ENCODE data around the gene KLHL29. TPM values are rescaled to one million over a fixed set of nuclear protein-coding genes. Genes with fewer than 3 reads are reported as not detected.

Gene KLHL29
- total and polyA plus RNA-seq, 2 experiments from 2014 or later, result 1.9 to 6.4 TPM

DNA sequence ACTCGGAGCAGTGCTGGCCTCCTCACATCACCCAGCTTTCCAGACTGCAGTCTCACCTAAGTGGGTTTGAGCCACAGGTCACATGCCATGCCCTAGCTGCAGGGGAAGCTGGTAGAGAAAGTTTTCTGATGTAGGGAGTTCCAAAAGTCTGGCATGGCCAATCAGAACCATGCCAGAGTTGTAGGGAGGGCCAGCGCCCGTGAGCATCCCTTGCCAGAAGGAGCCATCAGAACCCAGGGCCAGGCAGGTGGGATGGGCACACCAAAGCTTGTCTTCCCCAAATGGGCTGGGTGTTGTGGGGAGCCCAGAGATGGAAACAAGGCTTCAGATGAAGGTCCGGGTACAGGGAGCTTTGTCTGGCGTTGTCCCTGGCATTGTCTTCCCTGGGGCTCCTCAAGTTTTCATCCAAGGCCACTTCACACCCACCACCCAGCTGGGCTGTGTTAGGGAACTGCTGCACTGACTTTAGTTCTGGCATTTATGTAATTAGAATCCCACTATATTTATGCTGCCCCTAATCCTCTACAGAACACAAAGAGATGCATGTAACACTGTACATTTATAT lies 247.9 kb downstream of the KLHL29 start:
- TF ChIP-seq EZH2 (IDR thresholded peaks at IDR 0.05; ENCODE audit: insufficient read depth, poor library complexity, severe bottlenecking) (no peak), EZH2phosphoT487 (IDR thresholded peaks at IDR 0.05; ENCODE audit: insufficient read depth, low read depth) (no peak)
- Histone ChIP-seq H3K9me3 (ENCODE audit: low read depth) (no peaks in the 10 kb centered on the region), H3F3A (ENCODE audit: insufficient read depth) (no peaks in the 10 kb centered on the region), H2AFZ (no peak overlapping the region), H3K4me1 (ENCODE audit: insufficient read depth) (peaks cover 10% of the 10 kb centered on the region), H4K20me1 (ENCODE audit: insufficient read depth) (no peaks in the 10 kb centered on the region), H3K27ac (no peak overlapping the region), H3K27me3 (replicated peaks; ENCODE audit: insufficient read depth) (no peaks in the 10 kb centered on the region), H3K4me3 (no peak overlapping the region), H3K9me2 (ENCODE audit: insufficient read depth) (no peaks in the 10 kb centered on the region), H3K79me2 (ENCODE audit: insufficient read depth) (no peaks in the 10 kb centered on the region), H3K4me2 (ENCODE audit: unreplicated experiment) (no peak overlapping the region), H3K9ac (no peak overlapping the region), H3K36me3 (ENCODE audit: low read depth) (no peaks in the 10 kb centered on the region)
- WGBS, 2 experiments (ENCODE audit: low coverage in 1 of 2, low lambda C conversion rate in 2 of 2, missing lambda C conversion rate in 2 of 2), result 94% methylated on average over 5 of the region's 5 CpGs
- DNase-seq, result no peak
- in situ Hi-C loops (cut with MboI), result no loop called here

DNA sequence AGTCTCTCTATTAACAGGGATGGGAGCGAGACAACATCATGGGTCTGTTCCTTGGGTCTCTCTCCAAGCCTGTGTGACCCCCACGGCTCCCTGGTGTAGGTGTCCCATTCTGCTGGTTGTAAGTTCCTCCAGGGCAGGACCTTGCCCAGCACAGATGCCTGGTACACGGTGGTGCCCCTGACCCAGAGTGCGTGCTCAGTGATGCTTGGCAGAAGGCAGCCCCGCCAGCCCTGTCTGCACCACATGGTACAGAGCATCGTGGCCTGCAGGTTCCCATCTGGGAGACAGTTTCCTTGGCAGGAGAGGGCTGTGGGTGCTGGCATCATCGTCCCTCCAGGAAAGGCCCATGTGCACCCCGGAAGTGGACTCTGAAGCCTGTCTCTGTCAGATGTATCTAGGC lies 249.0 kb downstream of the KLHL29 start:
- H4K20me1 ChIP-seq (ENCODE audit: insufficient read depth), result no peaks in the 10 kb centered on the region
- no peak overlapping the region for H3K4me3 ChIP-seq
- H3K4me2 ChIP-seq (ENCODE audit: unreplicated experiment), result no peak overlapping the region
- no peak overlapping the region for H3K9ac ChIP-seq
- H3K79me2 ChIP-seq (ENCODE audit: insufficient read depth), result no peaks in the 10 kb centered on the region
- no peaks in the 10 kb centered on the region for H3F3A ChIP-seq (ENCODE audit: insufficient read depth)
- no peak overlapping the region for H3K27ac ChIP-seq
- H3K9me2 ChIP-seq (ENCODE audit: insufficient read depth), result no peaks in the 10 kb centered on the region
- in situ Hi-C loops (cut with MboI), result no loop called here
- no peaks in the 10 kb centered on the region for H3K36me3 ChIP-seq (ENCODE audit: low read depth)
- no peak for DNase-seq
- WGBS, 2 experiments (ENCODE audit: low coverage in 1 of 2, low lambda C conversion rate in 2 of 2, missing lambda C conversion rate in 2 of 2), result 84 to 88% methylated on average over 8 of the region's 8 CpGs
- TF ChIP-seq EZH2 (IDR thresholded peaks at IDR 0.05; ENCODE audit: insufficient read depth, poor library complexity, severe bottlenecking) (no peak), EZH2phosphoT487 (IDR thresholded peaks at IDR 0.05; ENCODE audit: insufficient read depth, low read depth) (no peak)
- H3K9me3 ChIP-seq (ENCODE audit: low read depth), result no peaks in the 10 kb centered on the region
- H2AFZ ChIP-seq, result no peak overlapping the region
- peaks cover 10% of the 10 kb centered on the region for H3K4me1 ChIP-seq (ENCODE audit: insufficient read depth)
- no peaks in the 10 kb centered on the region for H3K27me3 ChIP-seq (replicated peaks; ENCODE audit: insufficient read depth)

DNA sequence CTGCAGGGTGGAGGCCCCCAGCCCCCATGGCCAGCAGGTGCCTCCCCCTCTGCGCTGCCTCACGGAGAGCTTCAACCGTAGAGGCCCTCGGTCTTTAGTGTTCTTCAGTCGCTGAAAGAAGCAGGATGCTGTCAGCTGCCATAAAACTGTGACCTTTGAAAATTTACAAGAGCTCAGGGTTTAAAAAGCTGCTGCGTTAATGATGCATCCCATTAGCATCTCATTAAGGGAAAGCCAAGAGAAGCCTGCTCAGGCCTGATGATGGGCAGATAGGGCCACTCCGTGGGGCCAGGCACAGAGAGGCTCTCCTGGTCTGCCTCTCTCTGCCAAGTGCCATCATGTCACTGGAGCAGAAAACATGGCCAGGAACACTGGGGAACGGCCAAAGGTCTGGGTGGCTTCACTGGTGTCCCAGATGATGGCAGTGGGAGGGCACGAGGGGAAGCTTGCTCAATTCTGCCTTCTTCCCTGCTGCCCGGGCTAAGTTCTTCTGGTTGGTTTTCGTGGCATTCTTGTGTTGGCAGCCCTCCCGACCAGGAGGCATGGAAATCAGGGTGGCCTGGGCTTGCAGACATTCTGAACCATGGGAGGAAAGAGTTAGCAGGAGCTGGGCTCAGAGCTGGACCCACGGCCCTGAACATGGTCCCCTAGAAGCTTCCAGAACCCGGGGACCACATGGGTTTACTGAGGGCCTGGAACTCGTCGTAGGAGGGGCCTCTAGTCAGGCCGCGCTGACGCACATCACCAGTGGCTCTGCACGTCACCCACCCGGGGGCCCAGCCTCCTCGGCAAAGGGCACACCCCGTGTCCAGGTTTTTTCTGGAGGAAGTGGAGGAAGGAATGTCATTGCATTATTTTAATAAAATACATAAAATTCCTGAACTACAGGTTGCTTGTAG lies 250.7 kb downstream of the KLHL29 start:
- H3K27me3 ChIP-seq (replicated peaks; ENCODE audit: insufficient read depth), result no peaks in the 10 kb centered on the region
- no peaks in the 10 kb centered on the region for H3K9me3 ChIP-seq (ENCODE audit: low read depth)
- no peaks in the 10 kb centered on the region for H3K79me2 ChIP-seq (ENCODE audit: insufficient read depth)
- H3K36me3 ChIP-seq (ENCODE audit: low read depth), result no peaks in the 10 kb centered on the region
- TF ChIP-seq EZH2 (IDR thresholded peaks at IDR 0.05; ENCODE audit: insufficient read depth, poor library complexity, severe bottlenecking) (no peak), EZH2phosphoT487 (IDR thresholded peaks at IDR 0.05; ENCODE audit: insufficient read depth, low read depth) (no peak)
- no peak overlapping the region for H3K4me2 ChIP-seq (ENCODE audit: unreplicated experiment)
- no peak overlapping the region for H3K4me3 ChIP-seq
- no peak overlapping the region for H3K27ac ChIP-seq
- no peak overlapping the region for H2AFZ ChIP-seq
- in situ Hi-C loops (cut with MboI), result no loop called here
- H3K4me1 ChIP-seq (ENCODE audit: insufficient read depth), result peaks cover 10% of the 10 kb centered on the region
- no peaks in the 10 kb centered on the region for H4K20me1 ChIP-seq (ENCODE audit: insufficient read depth)
- no peaks in the 10 kb centered on the region for H3F3A ChIP-seq (ENCODE audit: insufficient read depth)
- WGBS, 2 experiments (ENCODE audit: low coverage in 1 of 2, low lambda C conversion rate in 2 of 2, missing lambda C conversion rate in 2 of 2), result 88% methylated on average over 23 of the region's 23 CpGs
- DNase-seq, result no peak
- H3K9ac ChIP-seq, result no peak overlapping the region
- H3K9me2 ChIP-seq (ENCODE audit: insufficient read depth), result no peaks in the 10 kb centered on the region

GRCh38 chr2:23636426-23636825 lies 251.4 kb downstream of the KLHL29 start:
- H3K4me2 ChIP-seq (ENCODE audit: unreplicated experiment), result no peak overlapping the region
- DNase-seq, result peak; percentile 15
- H3K9ac ChIP-seq, result no peak overlapping the region

More at GRCh38 chr2:23636426-23636825, 251.4 kb downstream of the KLHL29 start:
- Histone ChIP-seq H3K36me3 (ENCODE audit: low read depth) (no peaks in the 10 kb centered on the region), H4K20me1 (ENCODE audit: insufficient read depth) (no peaks in the 10 kb centered on the region), H3K79me2 (ENCODE audit: insufficient read depth) (no peaks in the 10 kb centered on the region), H3K27ac (no peak overlapping the region), H3K4me3 (no peak overlapping the region), H3K9me3 (ENCODE audit: low read depth) (no peaks in the 10 kb centered on the region), H2AFZ (no peak overlapping the region), H3K27me3 (replicated peaks; ENCODE audit: insufficient read depth) (no peaks in the 10 kb centered on the region), H3F3A (ENCODE audit: insufficient read depth) (no peaks in the 10 kb centered on the region), H3K9me2 (ENCODE audit: insufficient read depth) (no peaks in the 10 kb centered on the region), H3K4me1 (ENCODE audit: insufficient read depth) (peaks cover 10% of the 10 kb centered on the region)
- WGBS, 2 experiments (ENCODE audit: low coverage in 1 of 2, low lambda C conversion rate in 2 of 2, missing lambda C conversion rate in 2 of 2), result 87 to 90% methylated on average over 11 of the region's 11 CpGs
- TF ChIP-seq EZH2phosphoT487 (IDR thresholded peaks at IDR 0.05; ENCODE audit: insufficient read depth, low read depth), result no peak
- no peak for TF ChIP-seq EZH2 (IDR thresholded peaks at IDR 0.05; ENCODE audit: insufficient read depth, poor library complexity, severe bottlenecking)
- in situ Hi-C loops (cut with MboI), result no loop called here

All from GM23248 (cell line).